IPS DF 19.7 (cell line): Measurements from ENCODE around the gene SRCIN1.

Experiments used
- DNase-seq: peaks from one replicate; pipeline ENCODE4 v3.0.0-alpha.2; 2013; ENCODE audit warnings: low read depth, low spot score

The SRCIN1 gene

GRCh38 chr17:38583828-38584349, 21.9 kb downstream of the SRCIN1 start:
- DNase-seq = no peak

GRCh38 chr17:38583176-38583575, 22.6 kb downstream of the SRCIN1 start:
- no peak for DNase-seq

- no peak for DNase-seq
Observed at GRCh38 chr17:38582069-38582468, 23.7 kb downstream of the SRCIN1 start.

GRCh38 chr17:38579934-38580333, 25.8 kb downstream of the SRCIN1 start:
- no peak for DNase-seq

GRCh38 chr17:38579083-38579480, 26.7 kb downstream of the SRCIN1 start:
- no peak for DNase-seq

- no peak for DNase-seq
Observed at GRCh38 chr17:38578229-38579082, 27.3 kb downstream of the SRCIN1 start.

GRCh38 chr17:38577645-38578173, 28.0 kb downstream of the SRCIN1 start:
- no peak for DNase-seq

- no peak for DNase-seq
Observed at GRCh38 chr17:38577244-38577643, 28.5 kb downstream of the SRCIN1 start.

GRCh38 chr17:38575781-38576180, 30.0 kb downstream of the SRCIN1 start:
- no peak for DNase-seq

- DNase-seq = no peak
Observed at GRCh38 chr17:38574712-38575111, 31.0 kb downstream of the SRCIN1 start.

- no peak for DNase-seq
Observed at GRCh38 chr17:38572669-38573365, 32.9 kb downstream of the SRCIN1 start.

GRCh38 chr17:38571833-38572668, 33.7 kb downstream of the SRCIN1 start:
- DNase-seq = no peak

GRCh38 chr17:38569701-38570512, 35.8 kb downstream of the SRCIN1 start:
- no peak for DNase-seq

GRCh38 chr17:38568845-38569510, 36.8 kb downstream of the SRCIN1 start:
- no peak for DNase-seq

GRCh38 chr17:38568274-38568673, 37.5 kb downstream of the SRCIN1 start:
- DNase-seq = no peak

- DNase-seq = no peak
Observed at GRCh38 chr17:38567350-38567749, 38.4 kb downstream of the SRCIN1 start.

GRCh38 chr17:38566666-38567031, 39.1 kb downstream of the SRCIN1 start:
- no peak for DNase-seq

- no peak for DNase-seq
Observed at GRCh38 chr17:38565853-38566665, 39.7 kb downstream of the SRCIN1 start.

GRCh38 chr17:38564869-38565268, 40.9 kb downstream of the SRCIN1 start:
- no peak for DNase-seq
